Middle frontal gyrus (tissue), 1 donor: ENCODE results near the gene ARHGAP45.

Source experiments
- DNase-seq: peaks from one replicate; pipeline ENCODE4 v3.0.0-alpha.2; 2015; ENCODE audit warnings: low spot score; ENCODE audit errors: extremely low spot score

The ARHGAP45 gene

DNA sequence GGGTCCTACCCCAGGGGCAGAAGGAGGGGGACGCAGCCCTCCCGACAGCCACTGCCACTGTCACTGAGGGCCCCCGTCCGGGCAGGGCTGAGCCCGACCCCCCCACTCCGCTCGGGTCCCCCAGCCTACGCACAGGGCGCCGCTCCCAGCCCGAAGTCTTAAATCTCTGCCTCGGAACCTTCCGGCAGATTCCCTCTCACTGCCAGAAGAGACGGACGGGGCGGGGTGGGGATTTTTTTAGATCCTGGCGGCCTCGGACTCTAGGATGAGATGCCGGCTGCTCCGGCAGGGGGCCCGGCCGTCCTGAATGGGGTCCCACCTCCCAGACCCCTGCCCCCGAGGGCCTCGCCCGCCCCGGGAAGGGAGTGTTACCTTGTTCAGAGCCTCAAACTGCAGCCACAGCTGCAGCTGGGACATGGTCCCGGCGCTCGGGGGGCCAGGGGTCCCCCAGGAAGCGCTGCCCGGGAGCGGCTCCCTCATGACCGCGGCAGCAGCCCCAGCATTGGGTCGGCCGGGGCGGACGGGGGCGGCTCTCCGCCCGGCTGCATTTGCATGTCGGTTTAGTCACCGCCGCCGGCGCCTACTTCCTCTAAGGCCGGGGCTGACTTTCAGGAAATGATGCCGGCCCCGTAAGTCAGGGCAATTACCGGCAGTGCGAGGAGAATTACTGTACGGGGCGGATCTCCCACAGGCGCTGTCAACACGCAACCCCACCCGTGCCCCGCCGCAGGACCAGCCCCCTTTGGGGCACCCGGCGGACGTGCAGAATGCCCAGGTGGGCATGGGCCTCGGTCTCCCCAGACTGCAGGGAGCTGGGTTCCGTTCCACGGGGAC is 65.0 kb downstream of the ARHGAP45 start:
- no peak for DNase-seq

DNA sequence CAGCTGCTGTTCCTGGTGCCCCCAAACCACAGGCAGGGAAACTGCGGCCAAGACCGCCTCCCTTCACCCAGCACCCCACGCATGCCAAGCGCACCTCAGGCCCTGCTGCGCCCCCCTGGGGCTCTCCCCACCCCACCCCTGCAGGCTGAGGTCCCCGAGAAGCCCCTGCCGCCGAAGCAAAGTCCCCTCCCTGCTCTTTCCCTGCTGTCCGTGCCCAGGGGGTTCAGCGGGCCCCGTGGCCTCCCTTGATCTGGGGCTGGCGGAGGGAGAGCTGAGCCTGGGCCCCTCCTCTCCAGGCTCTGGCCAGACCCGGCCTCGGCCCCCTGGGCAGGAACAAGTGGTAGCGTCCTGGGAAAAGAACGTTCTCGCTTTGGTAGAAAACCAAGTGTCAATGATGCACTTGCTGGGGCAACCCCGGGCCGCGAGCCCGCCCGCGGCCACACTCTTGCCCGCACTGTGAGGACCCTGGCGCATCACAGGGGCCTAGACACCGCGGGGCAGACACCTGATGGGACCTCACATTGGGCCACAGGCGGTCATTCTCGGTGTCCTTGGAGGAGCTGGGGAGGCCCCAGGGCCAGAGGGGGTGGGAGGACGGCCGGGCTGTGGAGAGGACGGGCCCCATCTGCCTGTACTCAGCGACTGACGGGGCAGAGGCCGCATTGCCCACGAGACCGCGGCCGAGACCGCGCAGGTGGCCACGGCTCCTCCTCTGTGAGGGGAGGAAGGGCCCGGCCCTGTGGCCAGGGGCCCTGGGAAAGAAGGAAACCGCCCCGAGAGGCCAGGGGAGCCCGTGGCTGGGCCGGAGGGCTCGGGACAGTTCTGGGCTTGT is 65.8 kb downstream of the ARHGAP45 start:
- no peak for DNase-seq

- no peak for DNase-seq
Measured at GRCh38 chr19:1133471-1133929, 66.5 kb downstream of the ARHGAP45 start.

DNA sequence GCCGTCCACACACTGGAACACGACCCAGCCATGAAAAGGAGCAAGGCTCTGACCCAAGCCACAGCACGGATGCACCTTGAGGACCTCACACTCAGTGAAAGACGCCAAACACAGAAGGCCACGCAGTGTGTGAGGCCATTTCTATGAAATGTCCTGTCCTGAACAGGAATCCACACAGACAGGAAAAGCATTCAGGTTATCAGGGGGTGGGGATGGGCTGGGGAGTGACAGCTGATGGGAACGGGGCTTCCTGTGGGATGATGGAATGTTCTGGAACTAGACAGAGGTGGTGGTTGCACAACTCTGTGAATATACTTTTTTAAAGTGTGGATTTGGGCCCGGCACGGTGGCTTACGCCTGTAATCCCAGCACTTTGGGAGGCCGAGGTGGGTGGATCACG is 67.5 kb downstream of the ARHGAP45 start:
- no peak for DNase-seq

- no peak for DNase-seq
Measured at GRCh38 chr19:1135454-1135853, 68.5 kb downstream of the ARHGAP45 start.

- no peak for DNase-seq
Measured at GRCh38 chr19:1136201-1136600, 69.2 kb downstream of the ARHGAP45 start.
